SIG-M5 (cell line): Measurements from ENCODE around the gene DNMT1.
"Not testable (repeated sequence)": the region's sequence is repeated elsewhere in the genome, so short reads cannot be mapped to it uniquely, and the experiment has no call there.

Source experiments
- DNase-seq: peaks from one replicate; lab custom pipeline; 2025; lab: John Stamatoyannopoulos, UW

The DNMT1 gene

DNA sequence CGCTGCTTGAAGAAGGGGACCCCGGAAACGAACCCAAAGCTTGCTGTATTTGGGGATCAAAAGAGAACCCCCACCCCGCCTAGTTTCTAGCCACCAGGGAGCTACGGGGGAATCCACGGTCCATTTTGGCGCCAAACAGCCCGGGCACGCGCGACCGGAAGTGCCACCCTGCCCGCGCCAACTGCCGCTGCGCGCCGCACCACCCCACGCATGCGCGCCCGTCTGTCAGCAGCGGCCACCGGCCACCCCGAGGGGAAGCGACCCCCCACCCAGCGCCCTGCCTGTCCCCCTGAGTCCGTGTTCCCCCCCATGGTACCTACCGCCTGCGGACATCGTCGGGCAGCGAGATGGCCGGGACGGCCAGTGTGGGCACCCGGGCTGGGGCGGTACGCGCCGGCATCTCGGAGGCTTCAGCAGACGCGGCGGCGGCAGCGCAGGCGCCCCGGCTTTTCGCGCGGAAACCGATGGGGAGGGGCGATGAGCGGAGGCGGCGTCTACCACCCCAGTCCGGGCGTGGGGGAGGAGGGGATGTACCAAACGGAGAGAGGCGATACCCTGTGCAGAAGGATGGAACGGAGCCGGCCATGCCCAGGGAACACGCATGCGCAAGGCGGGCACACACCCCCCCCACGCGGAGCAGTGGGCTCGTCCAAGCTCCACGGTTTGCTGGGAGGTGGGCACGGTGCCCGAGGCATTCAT, at the start of gene DNMT1:
TSS of gene DNMT1 (minus strand) at position 454 of the 699 bp plus-strand sequence. CDS start at position 400, 54 bp downstream.
- DNase-seq = peak; percentile 41

DNA sequence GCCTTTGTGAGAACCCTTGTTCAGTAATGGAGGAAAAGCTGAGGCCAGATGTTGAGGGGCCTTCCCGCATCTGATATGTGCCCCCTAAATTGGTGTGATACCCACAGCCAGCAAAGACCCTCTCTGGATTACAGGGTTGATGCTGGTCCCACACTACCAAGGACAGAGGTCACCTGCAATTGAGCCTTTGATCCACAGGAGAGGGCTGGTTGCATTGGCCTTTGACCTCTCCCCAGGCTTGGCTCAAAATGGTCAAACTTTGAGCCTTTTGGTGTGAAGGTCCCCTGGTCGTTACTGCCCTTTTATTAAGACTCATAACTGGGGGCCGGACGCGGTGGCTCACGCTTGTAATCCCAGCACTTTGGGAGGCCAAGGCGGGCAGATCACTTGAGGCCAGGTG, 48.9 kb upstream of the DNMT1 start:
- no peak for DNase-seq

DNA sequence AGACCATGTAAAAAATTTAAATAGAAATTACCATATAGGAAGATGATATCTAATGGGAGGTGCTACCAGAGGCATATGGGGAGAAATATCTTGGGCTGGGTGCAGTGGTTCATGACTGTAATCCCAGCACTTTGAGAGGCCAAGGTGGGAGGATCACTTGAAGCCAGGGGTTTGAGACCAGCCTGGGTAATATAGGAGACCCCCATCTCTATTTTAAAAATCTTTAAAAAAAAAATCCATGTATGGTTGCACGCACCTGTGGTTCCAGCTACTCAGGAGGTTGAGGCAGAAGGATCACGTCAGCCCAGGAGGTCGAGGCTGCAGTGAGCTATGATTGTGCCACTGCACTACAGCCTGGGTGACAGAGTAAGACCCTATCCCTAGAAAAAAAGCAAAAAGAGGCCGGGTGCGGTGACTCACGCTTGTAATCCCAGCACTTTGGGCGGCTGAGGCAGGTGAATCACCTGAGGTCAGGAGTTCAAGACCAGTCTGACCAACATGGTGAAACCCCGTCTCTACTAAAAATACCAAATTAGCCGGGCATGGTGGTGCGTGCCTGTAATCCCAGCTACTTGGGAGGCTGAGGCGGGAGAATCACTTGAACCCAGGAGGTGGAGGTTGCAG, 47.2 kb upstream of the DNMT1 start:
- DNase-seq = not testable (repeated sequence)

DNA sequence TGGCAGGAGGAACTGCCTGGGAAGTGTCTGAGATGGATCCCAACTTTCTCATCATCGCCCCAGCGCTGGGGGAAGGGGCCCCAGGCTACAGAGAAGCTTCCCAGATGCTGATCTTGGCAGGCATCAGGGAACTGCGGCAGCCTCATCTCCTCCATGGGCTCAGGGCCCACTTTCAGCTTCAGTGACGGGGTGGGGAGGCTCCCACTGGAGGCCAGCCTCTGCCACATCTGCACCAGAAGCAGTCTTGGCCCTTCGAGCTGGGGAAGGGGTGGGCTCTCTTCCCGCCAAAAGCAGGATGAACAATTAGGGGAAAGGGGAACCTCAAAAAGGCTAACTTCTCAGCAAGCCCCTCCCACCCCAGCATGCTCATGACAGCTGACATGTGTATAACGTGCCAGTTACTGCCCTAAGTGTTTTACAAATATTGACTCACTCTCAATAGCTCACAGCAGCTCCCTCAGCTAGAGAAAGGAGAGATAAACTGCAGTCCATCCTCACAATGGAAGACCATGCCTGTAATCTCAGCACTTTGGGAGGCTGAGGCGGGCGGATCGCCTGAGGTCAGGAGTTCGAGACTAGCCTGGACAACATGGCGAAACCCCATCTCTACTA, 43.5 kb upstream of the DNMT1 start:
- no peak for DNase-seq

DNA sequence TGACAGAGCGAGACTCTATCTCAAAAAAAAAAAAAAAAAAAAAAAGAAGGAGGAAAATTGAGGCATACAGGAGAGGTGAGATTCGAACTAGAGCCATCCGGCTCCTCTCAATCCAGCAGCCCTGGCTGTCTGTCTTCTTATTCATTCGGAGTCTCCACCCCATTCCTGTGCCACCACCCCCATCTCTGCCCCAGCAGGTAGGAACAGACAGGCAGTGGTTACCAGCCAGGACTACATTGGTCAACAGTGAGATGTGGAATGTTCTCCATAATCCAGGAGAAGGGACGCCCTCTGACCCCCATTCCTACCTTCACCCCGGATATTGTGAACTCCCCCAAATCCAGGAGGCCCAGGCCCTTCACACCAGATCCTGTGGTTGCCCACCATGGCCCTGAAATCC, 42.9 kb upstream of the DNMT1 start:
- no peak for DNase-seq

DNA sequence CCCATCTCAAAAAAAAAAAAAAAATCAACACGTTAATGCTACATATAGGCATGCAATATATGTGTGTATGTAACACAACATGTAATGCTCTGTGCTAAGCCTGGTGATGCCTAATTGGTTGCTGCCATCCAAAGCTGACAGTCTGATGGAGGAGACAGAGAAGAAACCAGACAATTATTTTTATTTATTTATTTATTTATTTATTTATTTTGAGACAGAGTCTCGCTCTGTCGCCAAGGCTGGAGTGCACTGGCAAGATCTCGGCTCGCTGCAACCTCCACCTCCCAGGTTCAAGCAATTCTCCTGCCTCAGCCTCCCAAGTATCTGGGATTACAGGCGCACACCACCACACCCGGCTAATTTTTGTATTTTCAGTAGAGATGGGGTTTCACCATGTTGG, 40.7 kb upstream of the DNMT1 start:
- DNase-seq = not testable (repeated sequence)

DNA sequence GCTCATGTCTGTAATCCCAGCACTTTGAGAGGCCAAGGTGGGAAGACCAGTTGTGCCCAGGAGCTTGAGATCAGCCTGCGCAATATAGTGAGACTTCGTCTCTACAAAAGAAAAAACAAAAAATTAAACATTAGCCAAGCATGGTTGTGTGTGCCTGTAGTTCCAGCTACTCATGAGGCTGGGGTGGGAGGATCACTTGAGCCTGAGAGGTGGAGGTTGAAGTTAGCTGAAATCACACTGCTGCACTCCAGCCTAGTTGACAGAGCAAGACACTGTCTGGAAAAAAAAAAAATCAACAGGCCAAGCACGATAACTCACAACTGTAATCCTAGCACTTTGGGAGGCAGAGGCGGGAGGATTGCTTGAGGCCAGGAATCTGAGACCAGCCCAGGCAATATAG, 40.2 kb upstream of the DNMT1 start:
- no peak for DNase-seq

DNA sequence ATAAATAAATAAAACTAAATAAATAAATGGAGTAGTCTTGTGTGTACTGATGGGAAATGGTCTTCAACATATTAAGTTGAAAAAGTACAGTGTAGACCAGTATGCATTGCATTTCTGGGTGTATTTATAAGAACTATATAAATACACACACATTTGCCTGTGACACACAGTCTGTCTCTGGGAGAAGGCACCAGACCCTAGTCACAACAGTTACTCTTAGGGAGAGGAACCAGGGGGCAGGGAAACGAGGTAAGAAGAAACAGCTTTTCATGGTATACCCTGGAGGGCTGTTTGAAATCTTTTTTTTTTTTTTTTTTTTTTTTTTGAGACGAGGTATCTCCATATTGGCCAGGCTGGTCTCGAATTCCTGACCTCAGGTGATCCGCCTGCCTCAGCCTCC, 39.2 kb upstream of the DNMT1 start:
- no peak for DNase-seq

DNA sequence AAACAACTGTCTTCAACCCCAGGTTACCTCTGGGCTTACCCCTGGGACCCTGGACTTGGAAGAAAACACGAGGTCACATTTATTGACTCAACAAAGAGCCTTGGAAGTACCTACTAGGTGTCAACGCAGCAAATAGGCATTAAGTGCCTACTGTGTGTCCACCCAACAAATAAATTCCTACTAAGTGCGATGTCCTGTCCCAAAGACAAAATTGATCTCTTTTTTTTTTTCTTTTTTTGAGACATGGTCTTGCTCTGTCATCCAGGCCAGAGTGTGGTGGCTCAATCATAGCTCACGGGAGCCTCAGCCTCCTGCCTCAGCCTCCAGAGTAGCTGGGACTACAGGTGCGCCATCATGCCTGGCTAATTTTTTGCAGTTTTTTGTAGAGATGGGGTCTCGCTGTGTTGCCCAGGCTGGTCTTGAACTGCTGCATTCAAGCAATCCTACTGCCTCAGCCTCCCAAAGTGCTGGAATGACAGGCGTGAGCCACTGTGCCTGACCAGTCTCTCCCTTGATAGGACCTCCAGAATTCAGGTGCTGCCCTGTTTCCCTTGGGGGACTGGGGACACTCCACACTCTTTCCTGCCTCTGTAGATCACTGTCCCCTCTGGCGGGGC, 37.0 kb upstream of the DNMT1 start:
- no peak for DNase-seq

DNA sequence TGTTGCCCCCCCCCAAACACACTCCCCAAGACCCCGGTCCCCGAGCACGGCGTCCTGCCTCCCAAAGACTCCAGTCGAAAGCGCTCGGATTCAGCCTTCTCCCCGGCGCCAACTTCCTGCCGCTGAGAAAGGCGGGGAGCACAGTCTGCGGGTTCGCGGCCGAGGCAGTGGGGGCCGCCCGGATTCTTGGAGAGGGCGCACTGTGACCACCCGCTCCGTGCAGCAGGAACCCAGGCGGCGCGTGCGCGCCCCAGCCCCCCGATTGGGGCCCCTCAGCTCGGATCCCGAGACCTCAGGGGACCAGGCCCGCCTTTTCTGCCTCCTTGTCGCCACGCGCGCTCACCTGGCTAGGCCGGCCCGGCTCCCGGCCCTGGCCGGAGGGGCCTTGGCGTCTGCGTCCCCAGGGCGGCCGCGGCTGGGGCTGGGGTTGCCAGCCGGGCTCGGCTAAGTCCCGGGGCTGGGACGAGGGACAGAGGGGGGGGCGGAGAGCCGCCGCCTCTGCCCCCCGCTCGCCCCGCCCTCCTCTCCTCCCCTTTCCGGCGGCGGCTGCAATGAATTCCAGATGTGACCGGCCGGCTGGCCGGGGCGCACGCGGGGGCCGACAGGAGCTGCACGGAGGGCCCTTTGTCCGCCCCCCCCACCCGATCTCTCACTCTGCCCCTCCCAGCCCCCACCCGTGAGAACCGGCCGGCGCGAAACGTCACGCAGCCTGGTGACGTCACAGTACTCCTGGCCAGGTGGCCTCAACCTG, 36.3 kb upstream of the DNMT1 start, which contains the start of gene S1PR2:
TSS of gene S1PR2 (minus strand) at position 471 of the 751 bp plus-strand sequence. CDS start 6,426 bp downstream, outside the sequence.
- DNase-seq = no peak

DNA sequence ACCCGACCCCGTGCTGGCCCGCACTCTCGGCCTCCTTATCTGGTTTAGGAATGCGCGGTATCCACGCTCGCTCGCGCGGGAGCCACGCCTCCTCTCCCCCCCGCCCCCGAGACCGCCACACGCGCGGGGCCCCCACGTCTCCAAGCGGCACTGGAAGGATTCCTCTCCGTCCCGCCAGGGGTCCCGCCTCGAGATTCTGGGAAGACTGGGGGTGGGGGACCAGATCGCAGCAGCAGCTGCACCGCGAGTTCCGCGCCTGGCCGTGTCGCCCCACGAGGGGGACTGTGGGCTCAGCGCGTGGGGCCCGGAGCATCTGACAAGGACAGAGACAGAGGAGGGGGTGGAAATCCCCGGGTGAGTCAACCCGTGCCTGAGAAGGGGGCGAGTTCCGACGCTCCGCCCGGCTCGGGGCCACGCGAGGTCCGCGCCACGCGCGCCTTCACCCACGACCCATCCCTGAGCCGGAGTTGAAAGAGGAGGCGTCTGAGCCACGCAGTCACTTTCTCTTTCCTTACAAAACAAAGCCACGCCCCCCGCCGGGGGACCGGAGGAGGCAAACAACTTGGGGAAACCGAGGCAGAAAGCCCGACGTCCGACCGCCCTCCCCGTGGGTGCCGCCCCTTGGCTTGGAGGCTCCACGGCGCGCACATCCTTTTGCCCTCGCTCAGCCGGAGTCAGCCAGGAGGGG, 35.6 kb upstream of the DNMT1 start:
- no peak for DNase-seq

DNA sequence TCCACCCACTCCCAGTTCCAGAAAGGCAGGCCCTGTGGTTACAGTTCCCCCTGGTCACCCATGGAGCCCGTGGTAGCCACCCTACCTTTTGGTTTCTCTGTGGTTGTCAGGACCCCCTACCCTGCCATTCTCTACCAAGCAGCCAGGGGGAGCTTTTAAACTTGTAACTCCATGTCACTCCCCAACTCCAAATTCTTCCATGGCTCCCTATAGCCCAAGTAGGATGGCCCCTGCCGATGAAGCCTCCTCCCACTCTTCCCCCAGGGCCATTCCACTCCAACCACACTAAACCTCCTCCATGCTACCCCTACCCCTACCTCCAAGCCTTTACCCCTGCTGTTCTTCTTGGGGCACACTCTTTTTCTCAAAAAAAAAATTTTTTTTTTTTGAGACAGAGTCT, 34.2 kb upstream of the DNMT1 start:
- DNase-seq = no peak

DNA sequence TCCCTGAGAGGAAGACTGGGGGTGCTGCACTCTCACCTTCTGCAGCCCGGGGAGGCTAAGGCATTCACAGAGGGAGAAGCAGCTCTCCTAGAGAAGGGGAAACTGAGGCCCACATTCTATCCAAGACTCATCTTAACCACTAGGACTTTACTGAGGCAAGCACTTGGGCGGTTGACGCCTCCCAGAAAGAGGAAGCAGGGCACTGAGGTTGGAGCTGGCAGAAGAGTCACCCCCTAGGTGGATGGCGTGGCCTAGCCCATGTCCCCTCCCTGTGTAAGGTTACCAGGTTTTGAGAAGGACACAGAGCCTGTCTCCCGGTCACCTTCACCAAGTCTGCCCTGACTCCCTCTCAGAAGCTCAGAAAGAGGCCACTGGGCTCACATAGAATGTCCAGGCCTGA, 33.6 kb upstream of the DNMT1 start:
- no peak for DNase-seq

DNA sequence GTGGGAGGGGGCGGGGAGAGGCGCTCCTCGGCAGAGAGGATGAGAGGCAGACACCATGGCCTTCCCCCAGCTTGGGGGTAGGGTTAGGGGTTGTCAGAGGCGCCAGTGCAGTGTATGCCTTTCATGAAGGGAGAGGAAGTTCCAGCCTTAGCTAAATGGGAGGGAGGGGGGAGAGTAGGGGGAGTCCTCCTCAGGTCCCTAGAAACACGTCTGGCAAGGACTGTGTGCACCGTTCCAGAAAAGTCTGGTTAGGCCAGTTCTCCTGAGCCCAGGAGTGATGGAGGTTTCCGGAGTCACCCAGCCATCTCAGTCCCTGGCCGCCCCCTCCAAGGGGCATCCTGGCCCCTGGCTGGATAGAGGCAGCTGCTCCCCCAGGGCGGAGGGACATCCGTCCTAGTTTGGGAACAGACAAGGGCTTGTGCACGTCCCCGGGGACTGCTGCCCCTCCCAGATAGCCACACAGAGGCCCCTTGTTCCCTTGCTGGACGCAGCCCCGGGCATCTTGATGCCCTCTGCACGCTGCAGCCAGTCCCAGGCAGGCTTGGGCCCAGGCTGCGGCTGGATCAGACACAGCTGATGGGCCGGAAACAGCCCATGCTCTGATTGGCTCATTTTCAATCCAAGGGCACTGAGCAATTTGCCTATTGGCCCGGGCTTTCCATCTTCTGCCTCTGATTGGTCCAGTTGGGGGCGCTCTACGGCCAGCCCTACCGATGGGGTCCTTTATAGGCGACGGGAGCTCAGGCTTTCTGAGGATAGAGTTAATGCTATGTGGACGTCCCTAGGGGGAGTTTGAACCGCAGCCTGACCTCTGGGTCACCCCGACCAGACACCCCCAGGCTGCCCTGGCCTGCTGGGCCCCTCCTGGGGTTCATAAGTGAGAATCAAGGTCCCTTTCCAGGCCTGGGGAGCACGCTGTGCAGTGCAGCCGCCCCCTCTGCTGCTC, 32.5 kb upstream of the DNMT1 start:
- DNase-seq = no peak

DNA sequence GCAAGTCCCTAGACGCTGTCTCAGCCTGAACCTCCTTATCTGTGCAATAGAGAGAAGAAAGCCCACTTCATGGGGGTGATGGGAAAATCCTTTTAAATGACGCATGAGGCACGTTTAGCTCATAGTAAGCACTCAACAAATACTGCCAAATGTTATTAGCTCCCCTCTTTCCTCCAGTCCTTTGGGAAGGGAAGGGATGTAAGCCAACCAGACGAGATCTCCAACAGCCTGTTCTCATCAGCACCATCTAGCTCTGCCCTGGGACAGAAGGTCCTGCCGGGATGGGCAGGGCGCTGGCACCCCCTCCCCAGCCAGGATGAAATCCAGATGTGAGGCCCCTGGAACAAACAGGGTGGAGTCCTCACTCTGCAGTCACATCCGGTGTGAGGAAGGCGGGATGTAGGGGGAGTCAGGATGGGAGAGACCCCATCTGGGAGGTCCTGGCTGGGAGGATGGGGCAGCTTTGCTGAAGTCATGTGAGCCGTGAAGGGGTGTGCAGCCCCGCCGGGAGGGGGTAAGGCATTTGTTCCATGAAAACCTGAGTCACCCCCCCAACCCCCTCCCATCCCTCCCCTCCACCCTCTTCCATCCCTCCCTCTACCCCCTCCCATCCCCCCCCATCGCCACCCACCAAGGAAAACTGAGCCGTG, 31.7 kb upstream of the DNMT1 start:
- no peak for DNase-seq

DNA sequence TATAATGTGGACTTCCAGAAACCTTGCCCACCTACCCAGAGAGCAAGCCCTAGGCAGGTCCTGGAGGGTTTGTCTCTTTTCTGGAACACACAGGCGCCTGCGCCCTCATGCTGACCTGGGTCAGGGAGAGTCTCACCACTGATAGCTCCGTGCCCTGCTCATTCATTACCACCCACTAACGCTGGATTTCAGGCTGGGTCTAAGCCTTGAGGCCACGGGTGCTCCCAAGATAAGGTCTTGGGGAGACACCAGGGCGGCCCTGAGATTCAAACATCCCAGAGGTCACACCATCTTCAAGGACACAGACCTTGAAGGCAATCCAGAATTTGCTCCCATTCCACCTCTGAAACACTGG, 31.2 kb upstream of the DNMT1 start:
- no peak for DNase-seq

DNA sequence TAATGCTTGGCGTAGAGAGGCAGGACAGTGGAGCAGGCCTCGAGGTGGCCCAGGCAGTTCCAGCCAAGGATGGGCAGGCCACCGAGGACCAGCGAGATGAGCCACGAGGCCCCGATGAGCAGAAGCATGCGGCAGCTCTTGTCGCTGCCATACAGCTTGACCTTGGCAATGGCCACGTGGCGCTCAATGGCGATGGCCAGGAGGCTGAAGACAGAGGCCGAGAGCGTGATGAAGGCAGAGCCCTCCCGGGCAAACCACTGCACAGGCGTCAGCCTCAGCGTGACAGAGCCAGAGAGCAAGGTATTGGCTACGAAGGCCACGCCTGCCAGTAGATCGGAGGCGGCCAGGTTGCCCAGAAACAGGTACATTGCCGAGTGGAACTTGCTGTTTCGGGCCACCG, 29.6 kb upstream of the DNMT1 start:
- DNase-seq = no peak

DNA sequence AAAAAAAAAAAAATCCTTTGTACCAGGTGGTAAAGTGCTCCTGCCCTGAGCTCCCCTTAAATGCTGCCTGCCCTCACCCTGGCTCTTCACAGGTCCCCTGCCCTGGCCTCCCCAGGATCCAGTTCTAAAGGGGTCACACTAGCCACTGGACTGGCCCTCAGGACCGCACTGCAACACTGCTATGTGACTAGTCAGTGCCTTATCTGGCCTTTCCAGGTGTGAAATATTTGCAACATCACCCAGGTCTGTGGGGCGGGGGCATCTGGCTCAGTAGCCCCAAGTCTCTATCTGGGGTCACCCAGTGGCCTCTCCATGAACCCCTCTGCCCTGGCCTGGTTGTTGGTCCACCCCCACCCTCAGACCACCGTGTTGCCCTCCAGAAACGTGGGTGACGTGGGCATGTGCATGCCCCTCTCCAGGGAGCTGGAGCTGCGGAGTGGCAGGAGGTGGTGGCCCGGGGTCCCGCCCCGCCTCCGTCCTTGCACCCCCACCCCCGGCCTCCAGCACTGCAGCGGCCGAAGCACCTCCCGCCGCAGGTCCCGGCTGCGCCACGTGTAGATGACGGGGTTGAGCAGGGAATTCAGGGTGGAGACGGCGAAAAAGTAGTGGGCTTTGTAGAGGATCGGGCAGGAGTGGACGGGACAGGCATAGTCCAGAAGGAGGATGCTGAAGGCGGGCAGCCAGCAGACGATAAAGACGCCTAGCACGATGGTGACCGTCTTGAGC, 28.9 kb upstream of the DNMT1 start:
- DNase-seq = no peak

DNA sequence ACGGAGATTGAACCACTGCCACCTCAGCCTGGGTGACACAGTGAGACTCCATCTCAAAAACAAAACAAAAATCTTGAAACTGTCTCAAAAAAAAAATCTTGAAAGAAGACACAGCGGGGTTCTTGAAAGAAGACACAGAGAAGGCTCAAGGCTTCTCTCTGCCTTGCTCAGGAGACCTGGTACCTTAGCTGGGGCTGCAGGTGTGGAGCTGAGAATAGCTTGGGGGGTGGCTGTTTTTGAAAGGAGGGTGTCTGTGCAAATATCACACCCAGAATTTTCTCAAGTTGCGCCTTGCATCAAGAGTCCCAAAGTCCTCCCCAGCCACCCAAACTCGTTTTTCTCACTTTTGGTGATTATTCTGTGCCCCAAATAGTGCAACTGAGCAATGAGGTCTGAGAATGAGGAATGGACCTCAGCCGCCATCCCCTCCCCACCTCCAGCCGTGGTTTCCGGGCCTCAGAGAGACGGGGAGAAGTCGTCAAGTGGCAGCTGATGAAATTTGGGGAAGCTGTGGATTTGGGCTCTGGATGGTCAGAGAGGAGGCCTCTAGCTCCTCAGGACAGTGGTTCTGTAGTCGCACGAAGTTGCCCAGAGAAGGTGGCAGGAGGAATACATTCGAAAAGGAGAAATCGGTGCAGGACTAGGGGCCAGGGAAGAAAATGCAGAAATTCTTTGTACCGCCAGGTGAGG, 27.6 kb upstream of the DNMT1 start:
- no peak for DNase-seq
